Superior temporal gyrus (tissue), 1 donor: ENCODE results near the gene NECAB3.

Experiments used
- DNase-seq: peaks from one replicate; pipeline ENCODE4 v3.0.0-alpha.2; 2016; ENCODE audit errors: extremely low spot score

Gene NECAB3

DNA sequence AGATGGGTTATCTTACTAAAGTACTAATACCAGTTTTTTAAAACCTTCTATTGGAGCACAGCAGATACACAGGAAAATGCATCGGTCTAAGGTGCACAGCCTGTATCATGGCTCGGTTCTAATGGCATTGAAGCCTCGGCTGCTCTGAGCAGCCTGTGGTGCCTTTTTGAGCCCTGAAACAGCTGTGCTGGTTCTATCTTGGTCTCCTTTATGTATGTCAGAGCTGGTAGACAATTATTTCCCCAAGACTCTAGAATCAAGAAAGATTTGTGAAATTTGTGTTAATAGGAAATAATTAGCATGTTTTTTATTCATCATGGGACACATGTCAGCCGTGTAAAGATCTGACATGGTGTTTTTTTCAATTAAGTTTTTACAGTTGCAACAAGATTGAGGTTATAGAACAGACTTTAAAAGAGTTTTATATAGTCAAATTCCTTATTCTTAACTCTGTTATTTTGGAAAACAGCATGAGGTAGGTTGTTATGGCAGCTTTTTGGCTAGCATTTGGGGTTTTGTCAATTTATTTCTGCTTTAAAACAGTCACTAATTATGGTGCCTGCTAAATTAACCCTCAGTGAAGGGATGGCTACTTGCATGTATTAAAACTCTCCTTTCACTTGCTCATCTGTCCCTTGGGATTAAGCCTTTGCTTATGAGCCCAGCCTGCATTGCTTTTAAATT lies 52.4 kb downstream of the NECAB3 start:
- peak; percentile 16 for DNase-seq

DNA sequence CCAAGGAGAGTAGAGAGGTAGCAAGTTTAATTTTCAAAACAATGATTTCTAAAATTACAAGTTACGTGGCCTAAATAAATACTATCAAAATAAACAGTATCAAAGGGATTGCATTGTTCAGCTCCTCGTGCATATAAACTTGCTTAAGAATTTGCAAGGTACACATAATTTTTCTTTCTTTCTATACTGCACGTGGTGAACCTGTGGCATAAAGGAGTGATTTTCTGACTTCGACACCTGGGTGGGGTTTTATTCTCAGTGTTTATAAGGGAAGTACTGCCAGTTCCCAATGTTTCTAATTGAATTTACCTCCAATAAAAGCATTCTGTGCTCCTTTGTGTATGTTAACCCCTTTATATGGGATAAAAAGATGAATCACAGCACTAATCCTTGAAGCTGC lies 62.2 kb downstream of the NECAB3 start:
- no peak for DNase-seq

GRCh38 chr20:33611106-33611505 lies 63.1 kb downstream of the NECAB3 start:
- DNase-seq: no peak

DNA sequence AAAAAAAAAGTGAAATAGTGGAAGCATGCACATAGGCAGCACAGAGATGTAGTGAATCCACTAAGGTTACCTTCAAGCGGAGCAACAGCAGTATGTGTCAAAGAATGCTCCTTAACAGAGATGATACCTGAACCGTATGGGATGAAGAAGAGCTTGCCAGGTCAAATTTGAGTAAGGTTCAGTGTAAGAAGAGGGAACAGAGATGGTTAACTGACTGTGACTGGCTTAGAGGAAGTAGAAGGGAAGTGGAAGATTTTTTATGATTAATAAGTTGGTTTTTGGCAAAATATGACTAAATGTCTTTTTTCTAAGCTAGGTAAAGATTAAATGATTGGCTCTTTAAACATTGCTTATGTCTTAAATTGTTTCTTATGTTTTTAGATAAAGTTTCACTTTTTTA lies 64.7 kb downstream of the NECAB3 start:
- DNase-seq: no peak
